GM19438 (cell line): ENCODE data around the gene PBX3.

Source experiments
- ATAC-seq: cut with Tn5 transposase; IDR thresholded peaks from one replicate; pipeline ENCODE4 v1.9.1; 2021; ENCODE audit warnings: low read depth; ENCODE audit not compliant: unreplicated experiment

PBX3 gene

DNA sequence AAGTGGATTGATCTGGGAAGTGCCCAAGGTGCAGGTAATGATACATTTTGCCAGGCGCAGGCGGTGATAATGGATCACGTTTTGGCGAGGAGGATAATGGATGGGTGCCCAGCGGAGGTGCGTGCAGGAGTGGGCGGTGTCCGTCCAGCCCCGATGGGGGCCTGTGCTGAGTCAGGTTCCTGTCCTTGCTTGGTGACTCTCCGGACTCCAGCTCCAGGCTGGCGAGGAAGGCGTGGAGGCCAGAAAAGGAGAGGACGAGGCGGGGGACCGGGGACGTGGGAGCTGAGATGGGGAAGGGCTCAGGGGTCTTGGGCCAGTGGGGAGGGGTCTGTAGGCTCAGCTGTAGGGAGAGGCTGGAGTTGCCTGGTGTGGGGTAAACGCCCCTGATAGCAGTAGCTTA is 268.3 kb downstream of the PBX3 start:
- ATAC-seq: no peak

DNA sequence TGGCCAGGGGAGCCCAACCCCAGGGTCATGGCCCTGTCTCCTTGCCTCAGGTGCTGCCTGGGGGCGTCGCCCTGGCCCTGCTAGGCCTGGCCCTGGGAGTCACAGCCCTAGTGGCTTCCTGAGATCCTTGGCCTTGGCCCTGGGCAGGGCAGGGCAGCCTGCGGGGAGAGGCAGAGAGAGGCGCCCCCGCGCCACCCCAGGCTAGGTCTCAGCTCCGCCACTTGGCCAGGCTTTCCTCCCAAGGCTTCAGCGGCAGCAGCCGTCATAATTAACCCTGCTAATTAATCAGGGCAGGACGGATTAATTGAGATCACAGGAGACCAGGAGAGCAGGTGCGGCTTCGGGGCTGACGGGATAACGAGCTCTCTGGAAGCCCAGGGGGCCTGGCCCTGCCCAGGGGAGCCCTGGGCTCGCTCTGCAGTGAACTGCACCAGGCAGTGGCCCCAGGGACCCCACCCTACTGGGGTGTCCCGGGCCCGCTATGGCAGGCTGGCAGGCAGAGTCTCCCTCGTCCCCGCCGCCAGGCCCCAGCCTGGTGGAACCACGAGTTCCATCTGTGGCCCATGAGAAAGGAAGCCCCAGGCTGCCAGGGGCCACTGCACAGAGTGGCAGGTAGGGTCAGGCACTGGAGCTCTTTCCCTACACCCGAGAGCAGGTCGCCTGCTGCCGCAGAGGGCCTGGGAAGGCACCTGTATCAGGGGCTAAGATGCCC is 269.6 kb downstream of the PBX3 start:
- ATAC-seq: no peak
